ENCODE results near the gene VPS16.

DNA sequence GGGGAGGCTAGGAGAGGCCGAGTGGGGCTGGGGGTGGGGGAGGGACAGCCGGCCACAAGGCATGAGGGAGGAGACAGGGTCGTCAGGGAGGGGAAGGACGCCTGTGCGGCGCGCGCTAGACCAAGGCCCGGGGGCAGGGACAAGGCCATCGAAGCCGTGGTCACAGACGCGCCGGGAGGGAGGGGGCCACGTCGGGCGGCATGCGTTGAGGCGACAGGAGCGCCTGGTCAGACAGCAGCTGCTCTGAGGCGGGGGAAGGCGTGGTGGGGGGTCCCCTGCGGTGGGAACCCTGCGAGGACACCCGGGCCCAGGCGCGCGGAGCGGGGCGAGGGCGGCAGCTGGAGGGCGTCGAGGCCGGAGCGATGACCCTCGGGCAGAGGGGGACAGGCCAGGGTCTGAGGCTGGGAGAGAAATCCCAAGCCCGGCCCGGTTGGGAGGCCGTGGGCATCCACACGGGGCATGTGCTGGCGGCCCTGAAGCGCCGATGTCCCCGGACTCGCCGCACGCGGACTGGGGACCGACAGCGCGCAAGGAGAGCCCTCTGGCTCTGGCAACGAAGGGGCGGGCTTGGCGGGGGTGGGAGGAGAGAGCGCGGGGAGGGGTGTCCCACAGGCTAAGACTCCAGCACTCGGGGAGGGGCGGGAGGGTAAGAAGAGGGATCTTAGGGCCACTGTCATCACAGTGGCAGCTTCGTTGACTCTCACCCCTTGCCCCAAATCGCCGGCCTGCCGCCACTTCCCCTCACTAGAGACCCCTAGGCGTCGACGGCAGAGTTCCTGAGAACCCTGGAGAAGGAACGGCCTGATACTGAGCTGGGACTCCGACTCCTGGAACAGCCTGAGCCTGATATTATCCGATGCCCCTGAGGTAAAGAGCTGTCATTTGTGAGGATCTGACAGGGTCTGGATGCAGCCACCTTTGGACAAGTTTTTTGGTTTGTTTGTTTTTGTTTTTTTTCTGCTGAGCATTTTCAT, 19.4 kb upstream of the VPS16 start:
- TF ChIP-seq, protein P1, sequence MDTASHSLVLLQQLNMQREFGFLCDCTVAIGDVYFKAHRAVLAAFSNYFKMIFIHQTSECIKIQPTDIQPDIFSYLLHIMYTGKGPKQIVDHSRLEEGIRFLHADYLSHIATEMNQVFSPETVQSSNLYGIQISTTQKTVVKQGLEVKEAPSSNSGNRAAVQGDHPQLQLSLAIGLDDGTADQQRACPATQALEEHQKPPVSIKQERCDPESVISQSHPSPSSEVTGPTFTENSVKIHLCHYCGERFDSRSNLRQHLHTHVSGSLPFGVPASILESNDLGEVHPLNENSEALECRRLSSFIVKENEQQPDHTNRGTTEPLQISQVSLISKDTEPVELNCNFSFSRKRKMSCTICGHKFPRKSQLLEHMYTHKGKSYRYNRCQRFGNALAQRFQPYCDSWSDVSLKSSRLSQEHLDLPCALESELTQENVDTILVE (CRISPR knock-in tag; IDR thresholded peaks at IDR 0.05), result no peak
- TF ChIP-seq TCF7 (IDR thresholded peaks at IDR 0.05; ENCODE audit: low read depth), result no peak
- TF ChIP-seq ZKSCAN8 (CRISPR knock-in tag; IDR thresholded peaks at IDR 0.05; ENCODE audit: borderline replicate concordance), result no peak
- no peak for TF ChIP-seq ZNF17 (CRISPR knock-in tag; IDR thresholded peaks at IDR 0.05)
- no peak for TF ChIP-seq SP140L (CRISPR knock-in tag; IDR thresholded peaks at IDR 0.05; ENCODE audit: borderline replicate concordance)

Data from HepG2 (cell line).